Measurements from ENCODE around the gene G6PC1.

GRCh38 chr17:42913981-42914617 is 13.5 kb downstream of the G6PC1 start:
- TF ChIP-seq CTCF (IDR thresholded peaks at IDR 0.05) = no peak
- no peak for TF ChIP-seq POLR2A (IDR thresholded peaks at IDR 0.05)
- no peak for TF ChIP-seq POLR2AphosphoS5 (IDR thresholded peaks at IDR 0.05; ENCODE audit: insufficient read depth in 1 of 2, low read depth in 1 of 2)
